K562 (cell line): ENCODE data around the gene LYVE1. TPM values are rescaled to one million over a fixed set of nuclear protein-coding genes. Genes with fewer than 3 reads are reported as not detected.

Experiments used
- ATAC-seq: fragments of 200-7000 bp; cut with Tn5 transposase; 3 replicates; pipeline ENCODE4 v1.9.1; 2020; ENCODE audit warnings: moderate library complexity
- BruUV-seq: library from RNA; stranded (reverse); fragments of 400-500 nt; replicated peaks from 2 replicates; lab custom pipeline; 2021; lab: Mats Ljungman, UMichigan
- CTCF ChIA-PET: fragments of 300-600 bp; formaldehyde crosslinking; extraction: SDS; loops from one replicate; lab custom pipeline; 2021; ENCODE audit warnings: low intra/inter-chr PET ratio; lab: Yijun Ruan, JAX
- POLR2A ChIA-PET: fragments of 300-600, 350-650 bp; sonication (Branson Sonifier 250); formaldehyde crosslinking; extraction: SDS; loops from one replicate; lab custom pipeline; 2021; ENCODE audit warnings: antibody characterized with exemption, inconsistent platforms; lab: Yijun Ruan, JAX
- DNase-seq, 4 experiments: peaks; one replicate each; pipeline versions ENCODE4 v3.0.0 to v3.0.0-alpha.2; 2011 to 2018; ENCODE audit warnings: low spot score in 3 of 4, mixed read lengths in 3 of 4; ENCODE audit errors: extremely low read depth in 1 of 4
- FAIRE-seq: peaks from 2 replicates; lab custom pipeline; 2011; peaks lifted over from hg19 to GRCh38; lab: Jason Lieb, UNC
- H2AFZ ChIP-seq: 2 replicates; pipeline ENCODE4 v1.6.0; 2011; ENCODE audit warnings: low read depth, low read length, control low read depth, inconsistent platforms
- H3K27ac ChIP-seq: fragments of 200-600 bp; 3 replicates; pipeline ENCODE4 v1.8.0; 2011; ENCODE audit warnings: low read depth, mild to moderate bottlenecking, control low read depth, inconsistent platforms, low read length, moderate library complexity, mixed read lengths; ENCODE audit errors: extremely low read depth
- H3K27me3 ChIP-seq, 2 experiments: fragments of 300-600 bp in 1 of 2; 2 replicates in 1 of 2; 3 replicates in 1 of 2; pipeline versions ENCODE4 v1.6.0 to v1.8.0; 2011; ENCODE audit warnings: inconsistent platforms in 2 of 2, low read length in 2 of 2, mild to moderate bottlenecking in 1 of 2, mixed read lengths in 1 of 2, moderate library complexity in 1 of 2; ENCODE audit not compliant: control insufficient read depth in 2 of 2, insufficient read depth in 2 of 2
- H3K36me3 ChIP-seq: fragments of 300-600 bp; 3 replicates; pipeline ENCODE4 v1.8.0; 2011; ENCODE audit warnings: mild to moderate bottlenecking, low read length, inconsistent platforms; ENCODE audit not compliant: control insufficient read depth, insufficient read depth
- H3K4me1 ChIP-seq, 2 experiments: fragments of 200-600 bp in 1 of 2; replicated peaks in 1 of 2; 2 replicates in 1 of 2; 3 replicates in 1 of 2; pipeline versions ENCODE4 v1.5.1 to v1.8.0; 2011; ENCODE audit warnings: inconsistent platforms in 2 of 2, low read length in 2 of 2, mild to moderate bottlenecking in 1 of 2, mixed read lengths in 1 of 2, moderate library complexity in 1 of 2; ENCODE audit not compliant: control insufficient read depth in 2 of 2, insufficient read depth in 2 of 2
- H3K4me2 ChIP-seq: 2 replicates; pipeline ENCODE4 v1.6.1; 2011; ENCODE audit warnings: low read length, control low read depth, inconsistent platforms, mixed read lengths; ENCODE audit not compliant: insufficient read depth
- H3K4me3 ChIP-seq: fragments of 200-600 bp; sonication (generic), shearing (Covaris generic); 2 replicates; pipeline ENCODE4 v1.5.1; 2016; ENCODE audit warnings: control low read depth, inconsistent platforms
- H3K79me2 ChIP-seq: fragments of 200-600 bp; 3 replicates; pipeline ENCODE4 v1.8.0; 2011; ENCODE audit warnings: low read length, inconsistent platforms; ENCODE audit not compliant: control insufficient read depth, insufficient read depth
- H3K9ac ChIP-seq, 2 experiments: 2 replicates each; pipeline versions ENCODE4 v1.6.0 to v1.6.1; 2011; ENCODE audit warnings: low read depth in 2 of 2, low read length in 2 of 2, control low read depth in 1 of 2, inconsistent platforms in 1 of 2, mild to moderate bottlenecking in 1 of 2, mixed read lengths in 1 of 2; ENCODE audit not compliant: insufficient read depth in 1 of 2
- H3K9me1 ChIP-seq: one replicate; pipeline ENCODE4 v1.6.0; 2011; ENCODE audit warnings: inconsistent platforms, mild to moderate bottlenecking, low read length, moderate library complexity; ENCODE audit not compliant: control insufficient read depth, insufficient read depth
- H3K9me3 ChIP-seq: replicated peaks from 2 replicates; pipeline ENCODE4 v1.5.1; 2011; ENCODE audit warnings: low read depth, low read length, inconsistent platforms; ENCODE audit not compliant: control insufficient read depth, insufficient read depth
- H4K20me1 ChIP-seq: replicated peaks from 2 replicates; pipeline ENCODE4 v1.6.1; 2011; ENCODE audit warnings: low read length, inconsistent platforms, mixed read lengths; ENCODE audit not compliant: control insufficient read depth, insufficient read depth
- CEBPG ChIP-seq, 3 experiments: fragments of 200-800 bp in 1 of 3; sonication (Bioruptor generic) in 1 of 3; sonication (generic) in 1 of 3; formaldehyde crosslinking in 1 of 3; IDR thresholded peaks in 2 of 3; conservative IDR thresholded peaks in 1 of 3; 2 replicates each; pipeline versions ENCODE4 v1.6.1 to v1.8.0; 2016 to 2022; ENCODE audit warnings: missing compliant biosample characterization in 2 of 3, missing genetic modification characterization in 2 of 3, mild to moderate bottlenecking in 1 of 3, missing genetic modification reagents in 1 of 3
- EP400 ChIP-seq: fragments of 450-650 bp; IDR thresholded peaks from 2 replicates; pipeline ENCODE4 v1.6.1; 2017; ENCODE audit warnings: antibody characterized with exemption, mild to moderate bottlenecking, moderate library complexity
- ETS2 ChIP-seq: IDR thresholded peaks from 2 replicates; pipeline ENCODE4 v1.6.1; 2016; ENCODE audit warnings: borderline replicate concordance, missing genetic modification characterization, mild to moderate bottlenecking, moderate library complexity, missing compliant biosample characterization; ENCODE audit not compliant: poor library complexity, severe bottlenecking
- GTF2B ChIP-seq: IDR thresholded peaks from 2 replicates; pipeline ENCODE4 v1.6.1; 2011; ENCODE audit not compliant: insufficient read length; ENCODE audit errors: extremely low read depth
- MGA ChIP-seq: fragments of 450-650 bp; IDR thresholded peaks from 2 replicates; pipeline ENCODE4 v1.6.1; 2016; ENCODE audit warnings: mild to moderate bottlenecking, moderate library complexity
- NEUROD1 ChIP-seq: fragments of 150-350 bp; IDR thresholded peaks from 2 replicates; pipeline ENCODE4 v1.6.1; 2014; ENCODE audit warnings: borderline replicate concordance, low read length, low read depth; ENCODE audit not compliant: partially characterized antibody
- SP1 ChIP-seq: sonication (generic); formaldehyde crosslinking; IDR thresholded peaks from 2 replicates; pipeline ENCODE4 v1.8.1; 2022; ENCODE audit warnings: mild to moderate bottlenecking, missing genetic modification reagents
- SRSF7 ChIP-seq: fragments of 200-400 bp; formaldehyde crosslinking; optimal IDR thresholded peaks from 2 replicates; pipeline ENCODE3; 2017; ENCODE audit warnings: mild to moderate bottlenecking, low read depth, low read length
- TFAM ChIP-seq: fragments of 250-450 bp; sonication (Bioruptor Pico); conservative IDR thresholded peaks from 2 replicates; pipeline ENCODE4 v1.5.0; 2021; ENCODE audit warnings: mild to moderate bottlenecking, moderate library complexity
- ZNF175 ChIP-seq: fragments of 200-800 bp; sonication (Bioruptor generic); IDR thresholded peaks from 2 replicates; pipeline ENCODE4 v1.6.1; 2016; ENCODE audit warnings: low read depth, mild to moderate bottlenecking, missing genetic modification characterization, missing compliant biosample characterization
- WGBS: fragments of 100-300 bp; shearing (Covaris generic); methylation state at CpG from one replicate; pipeline ENCODE4 v1.1.6; 2016; ENCODE audit warnings: low coverage, mixed read lengths; ENCODE audit not compliant: insufficient coverage; ENCODE audit errors: missing lambda C conversion rate; 5-methylcytosine and 5-hydroxymethylcytosine counted together
- in situ Hi-C: fragments of 300-500 bp; cut with MboI; formaldehyde crosslinking; loops from 4 replicates; pipeline ENCODE4 v1.15.0; 2018; ENCODE audit warnings: inconsistent platforms, mixed read lengths
- intact Hi-C: fragments of 100-400 bp; cut with micrococcal nuclease; formaldehyde crosslinking; loops from 2 replicates; pipeline ENCODE4 v1.14.2; 2022
- polyA plus RNA-seq, 8 experiments: library from polyadenylated mRNA; depleted of rRNA in 4 of 8; stranded (reverse) in 5 of 8; unstranded in 3 of 8; fragments of >200 nt; fragmentation: Nextera tagmentation in 2 of 8; fragmentation: Illumina TruSeq in 1 of 8; extraction: Ambion mirVana in 2 of 8; extraction: Trizol in 1 of 8; gene quantifications; 2 replicates each; pipeline versions ENCODE4 v1.2.1 to v1.2.3, GENCODE V29; 2011 to 2014; ENCODE audit warnings: inconsistent platforms in 1 of 8, missing spikeins in 1 of 8
- total RNA-seq, 7 experiments: library from RNA; depleted of rRNA in 6 of 7; stranded (reverse); fragments of >200 nt in 6 of 7; fragmentation: Illumina TruSeq in 2 of 7; extraction: Trizol in 2 of 7; gene quantifications; 2 replicates each; pipeline versions ENCODE4 v1.2.1 to v1.2.3, GENCODE V29; 2011 to 2021; ENCODE audit warnings: low replicate concordance in 1 of 7

The LYVE1 gene
- total and polyA plus RNA-seq, 9 of the 15 experiments (the other 6 are each of a cell fraction or from before 2014, with no cell fraction given): 0.06 to 1.1 (median 0.14) TPM; not detected in 1

- WGBS: 57% methylated on average over 2 of the region's 2 CpGs
- Histone ChIP-seq H3K4me2 (no peak overlapping the region), H3K4me3 (no peak overlapping the region), H3K4me1 (0 out of 5 replicates have a peak, but pooled peaks cover 0 to 4% of the 10 kb centered on the region in 2 experiments), H3K79me2 (no peaks in the 10 kb centered on the region), H3K9me3 (no peaks in the 10 kb centered on the region), H3K9ac (no peak overlapping the region), H3K27me3 (no peaks in the 10 kb centered on the region), H3K9me1 (no peaks in the 10 kb centered on the region), H4K20me1 (no peaks in the 10 kb centered on the region), H3K27ac (no peak overlapping the region), H3K36me3 (peaks cover 71% of the 10 kb centered on the region), H2AFZ (no peak overlapping the region)
- no peak for FAIRE-seq
- POLR2A ChIA-PET: interaction anchor here (1.2 kb wide), 1 partner anchor 16 kb away, joined by 3 read pairs; no protein-coding TSS in a partner anchor
- CTCF ChIA-PET: no interaction called here
- in situ Hi-C loops: loop anchor here (25.0 kb wide), 1 partner anchor 214 kb away; no protein-coding TSS in a partner anchor
- no peak for DNase-seq
- no TSS peak for BruUV-seq
- no peak for ATAC-seq
- intact Hi-C loops: no loop called here
- TF ChIP-seq GTF2B (no peak), TFAM (no peak), SP1 (no peak), EP400 (no peak), NEUROD1 (no peak), CEBPG (CRISPR knock-in tag; IDR thresholded peaks at IDR 0.05) (no peak), CEBPG (tag; conservative IDR thresholded peaks at IDR 0.05 in 1 of 2, IDR thresholded peaks at IDR 0.05 in 1 of 2) (no peak), SRSF7 (no peak), ZNF175 (CRISPR knock-in tag) (no peak), ETS2 (no peak), MGA (no peak)
Observed at GRCh38 chr11:10522921-10523320, 45.5 kb downstream of the LYVE1 start.
